Activated T-cell treated with anti-CD3 and anti-CD28 coated beads for 48 hours (primary cell): ENCODE results near the gene POU5F2.

ENCODE experiments used
- DNase-seq: peaks from one replicate; pipeline ENCODE4 v3.0.0-alpha.2; 2020; ENCODE audit warnings: low read depth

The POU5F2 gene

DNA sequence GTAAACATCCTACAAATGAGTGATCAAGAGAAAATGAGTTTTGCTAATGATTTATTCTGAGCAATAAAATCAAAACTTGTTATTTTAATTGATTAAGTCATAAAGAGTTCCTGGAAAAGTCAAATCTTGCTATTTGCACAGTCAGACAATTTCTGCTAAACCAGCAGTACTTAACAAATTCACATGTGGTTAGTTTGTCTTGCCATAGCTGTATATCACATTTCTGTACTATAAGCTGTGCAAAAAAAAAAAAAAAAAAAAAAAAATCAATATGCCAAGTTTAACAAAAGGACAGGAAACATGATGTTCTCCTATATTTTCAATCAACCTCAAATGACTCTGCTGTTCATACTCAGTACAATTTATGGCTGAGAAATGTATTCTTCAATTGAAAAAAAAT, 24.9 kb downstream of the POU5F2 start:
- no peak for DNase-seq

DNA sequence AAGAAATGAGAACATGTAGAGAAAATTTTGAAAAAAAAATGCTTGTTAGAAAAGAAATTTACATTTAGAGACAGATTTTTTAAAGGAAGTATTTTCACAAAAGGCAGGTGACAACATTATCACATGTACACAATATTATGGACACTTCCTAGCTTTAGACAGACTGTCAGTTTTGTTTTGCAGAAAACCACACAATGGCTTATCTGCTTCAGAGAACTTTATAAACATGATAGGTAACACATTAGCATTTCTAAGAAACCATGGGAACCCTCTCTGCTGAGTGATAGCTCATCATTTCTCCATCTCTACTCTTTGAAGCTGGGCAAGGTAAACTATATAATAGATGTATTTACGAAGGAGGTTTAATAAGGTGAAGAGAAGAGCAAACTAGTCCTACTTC, 25.6 kb downstream of the POU5F2 start:
- no peak for DNase-seq

DNA sequence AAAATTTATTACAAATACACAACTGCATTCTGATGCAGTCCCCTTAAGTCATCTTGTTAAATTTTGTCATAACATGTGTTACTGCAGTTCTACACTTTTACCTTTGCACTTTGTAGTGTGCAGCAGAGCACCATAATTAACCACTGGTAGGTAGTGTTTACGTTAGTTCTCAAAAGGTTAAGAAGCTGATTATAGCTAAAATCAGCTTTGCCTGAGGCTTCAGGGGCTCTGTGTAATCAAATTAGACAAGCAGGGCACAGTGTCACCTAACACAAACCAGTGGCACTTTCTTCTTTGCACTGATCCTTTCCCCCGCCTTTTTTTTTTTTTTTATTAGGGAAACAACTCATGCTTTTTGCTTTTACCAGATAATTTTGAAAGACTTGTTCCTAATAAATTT, 26.1 kb downstream of the POU5F2 start:
- DNase-seq = no peak

DNA sequence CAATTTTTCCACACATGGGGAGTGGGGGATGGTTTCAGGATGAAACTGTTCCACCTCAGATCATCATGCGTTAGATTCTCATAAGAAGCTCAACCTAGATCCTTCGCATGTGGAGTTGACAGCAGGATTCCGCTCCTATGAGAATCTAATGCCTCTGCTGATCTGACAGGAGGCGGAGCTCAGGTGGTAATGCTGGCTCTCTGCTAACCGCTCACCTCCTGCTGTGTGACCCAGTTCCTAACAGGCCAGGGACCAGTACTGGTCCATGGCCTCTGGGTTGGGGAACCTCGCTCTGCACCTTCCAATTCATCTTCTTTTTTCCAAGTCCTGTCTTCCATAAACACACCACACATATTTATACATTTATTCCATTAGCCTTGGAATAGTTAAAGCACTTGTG, 33.0 kb downstream of the POU5F2 start:
- no peak for DNase-seq

DNA sequence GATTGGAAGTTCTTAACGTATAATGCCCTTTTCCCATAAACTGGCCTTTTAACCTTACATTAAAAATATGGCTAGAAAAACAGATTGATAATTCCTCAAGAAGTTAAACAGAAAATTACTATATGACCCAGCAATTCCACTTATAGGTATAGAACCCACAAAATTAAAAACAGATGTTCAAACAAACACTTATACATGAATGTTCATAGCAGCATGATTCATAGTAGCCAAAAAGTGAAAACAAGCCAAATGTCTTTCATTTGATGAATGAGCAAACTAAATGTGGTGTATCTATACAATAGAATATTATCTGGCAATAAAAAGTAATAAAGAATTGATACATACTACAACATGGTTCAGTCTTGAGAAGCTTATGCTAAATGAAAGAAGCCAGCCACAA, 35.5 kb downstream of the POU5F2 start:
- DNase-seq = no peak

DNA sequence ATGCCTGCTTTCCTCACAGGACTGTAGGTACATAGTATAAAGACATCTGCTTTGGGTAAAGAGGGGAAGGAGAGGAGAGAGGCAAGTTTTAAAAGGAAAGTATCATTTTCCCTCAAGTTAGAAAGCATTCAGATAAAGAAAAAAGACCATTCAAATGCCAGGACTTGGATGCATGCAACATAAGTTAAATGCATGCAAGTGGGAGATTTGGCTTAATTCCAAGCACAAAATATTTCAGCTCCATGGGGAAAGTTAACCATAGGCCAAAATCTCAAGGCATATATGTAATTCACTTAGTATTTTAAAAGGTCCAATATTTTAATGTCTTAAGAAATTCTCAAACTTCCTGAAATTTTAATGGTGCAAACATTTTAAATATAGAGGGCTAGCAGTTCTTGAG, 36.4 kb downstream of the POU5F2 start:
- DNase-seq = no peak

DNA sequence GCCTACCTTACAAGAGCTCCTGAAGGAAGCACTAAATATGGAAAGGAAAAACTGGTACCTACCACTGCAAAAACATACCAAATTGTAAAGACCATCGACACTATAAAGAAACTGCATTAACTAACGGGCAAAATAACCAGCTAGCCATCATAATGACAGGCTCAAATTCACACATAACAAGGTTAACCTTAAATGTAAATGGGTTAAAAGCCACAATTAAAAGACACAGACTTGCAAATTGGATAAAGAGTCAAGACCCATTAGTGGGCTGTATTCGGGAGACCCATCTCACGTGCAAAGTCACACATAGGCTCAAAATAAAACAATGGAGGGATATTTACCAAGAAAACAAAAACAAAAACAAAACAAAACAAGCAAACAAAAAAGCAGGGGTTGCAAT, 49.4 kb downstream of the POU5F2 start:
- no peak for DNase-seq
